Neural progenitor cell (in vitro differentiated cells): ENCODE measurements around the gene CRIP1.
A peak's percentile ranks its signal among the peaks of the same experiment; 100 is the strongest.

Source experiments
- EZH2 ChIP-seq: fragments of 200-600 bp; sonication (generic); IDR thresholded peaks from 2 replicates; pipeline ENCODE4 v1.6.1; 2017; ENCODE audit warnings: antibody characterized with exemption, mild to moderate bottlenecking, moderate library complexity
- TF ChIP-seq, protein P1 (sequence below): fragments of 200-600 bp; sonication (generic); IDR thresholded peaks from 2 replicates; pipeline ENCODE4 v1.5.1; 2017; ENCODE audit warnings: antibody characterized with exemption, mild to moderate bottlenecking

DNA sequence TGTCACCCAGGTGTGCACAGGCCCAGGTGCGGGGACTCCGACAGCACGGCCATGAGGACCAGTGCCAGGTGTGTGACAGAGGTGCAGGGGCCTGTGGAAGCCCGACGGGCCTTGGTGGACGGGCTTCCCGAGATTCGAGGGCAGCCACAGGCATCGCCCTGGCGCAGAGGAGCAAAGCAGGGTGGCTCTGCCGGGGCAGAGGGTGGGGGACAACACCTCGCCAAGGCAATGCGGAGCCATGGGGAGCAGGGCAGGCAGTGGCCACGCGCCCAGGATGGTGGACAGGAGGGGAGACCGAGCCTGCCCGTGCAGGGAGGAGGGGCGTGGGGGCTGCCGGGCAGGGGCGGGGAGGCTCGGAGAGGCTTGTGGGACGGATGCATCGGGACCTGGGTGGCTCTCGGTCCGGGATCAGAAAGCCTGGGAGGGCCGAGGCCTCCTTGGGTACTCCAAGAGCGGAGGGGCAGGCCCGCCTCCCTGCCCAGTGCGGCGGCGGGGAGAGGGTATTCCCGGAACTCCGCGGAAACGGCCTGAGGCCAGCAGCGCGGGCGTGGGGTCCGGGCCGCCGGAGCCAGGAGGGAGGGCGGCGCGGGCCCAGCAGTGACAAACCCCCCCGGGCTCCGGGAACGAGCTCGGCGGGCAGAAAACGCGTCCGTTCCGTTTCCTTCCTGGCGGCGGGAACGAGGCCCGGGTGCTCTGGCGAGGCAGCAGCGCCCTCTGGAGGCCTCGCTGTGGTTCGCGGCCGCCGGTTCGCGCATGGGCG is 41.3 kb downstream of the CRIP1 start:
- TF ChIP-seq EZH2 = no peak
- TF ChIP-seq, protein P1, sequence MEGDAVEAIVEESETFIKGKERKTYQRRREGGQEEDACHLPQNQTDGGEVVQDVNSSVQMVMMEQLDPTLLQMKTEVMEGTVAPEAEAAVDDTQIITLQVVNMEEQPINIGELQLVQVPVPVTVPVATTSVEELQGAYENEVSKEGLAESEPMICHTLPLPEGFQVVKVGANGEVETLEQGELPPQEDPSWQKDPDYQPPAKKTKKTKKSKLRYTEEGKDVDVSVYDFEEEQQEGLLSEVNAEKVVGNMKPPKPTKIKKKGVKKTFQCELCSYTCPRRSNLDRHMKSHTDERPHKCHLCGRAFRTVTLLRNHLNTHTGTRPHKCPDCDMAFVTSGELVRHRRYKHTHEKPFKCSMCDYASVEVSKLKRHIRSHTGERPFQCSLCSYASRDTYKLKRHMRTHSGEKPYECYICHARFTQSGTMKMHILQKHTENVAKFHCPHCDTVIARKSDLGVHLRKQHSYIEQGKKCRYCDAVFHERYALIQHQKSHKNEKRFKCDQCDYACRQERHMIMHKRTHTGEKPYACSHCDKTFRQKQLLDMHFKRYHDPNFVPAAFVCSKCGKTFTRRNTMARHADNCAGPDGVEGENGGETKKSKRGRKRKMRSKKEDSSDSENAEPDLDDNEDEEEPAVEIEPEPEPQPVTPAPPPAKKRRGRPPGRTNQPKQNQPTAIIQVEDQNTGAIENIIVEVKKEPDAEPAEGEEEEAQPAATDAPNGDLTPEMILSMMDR = peak; percentile 62
